ENCODE results near the gene MRPL51. TPM values are rescaled to one million over a fixed set of nuclear protein-coding genes. Genes with fewer than 3 reads are reported as not detected.

MRPL51 gene
- total and polyA plus RNA-seq, 2 experiments from 2014 or later = 93.9 to 463 TPM

DNA sequence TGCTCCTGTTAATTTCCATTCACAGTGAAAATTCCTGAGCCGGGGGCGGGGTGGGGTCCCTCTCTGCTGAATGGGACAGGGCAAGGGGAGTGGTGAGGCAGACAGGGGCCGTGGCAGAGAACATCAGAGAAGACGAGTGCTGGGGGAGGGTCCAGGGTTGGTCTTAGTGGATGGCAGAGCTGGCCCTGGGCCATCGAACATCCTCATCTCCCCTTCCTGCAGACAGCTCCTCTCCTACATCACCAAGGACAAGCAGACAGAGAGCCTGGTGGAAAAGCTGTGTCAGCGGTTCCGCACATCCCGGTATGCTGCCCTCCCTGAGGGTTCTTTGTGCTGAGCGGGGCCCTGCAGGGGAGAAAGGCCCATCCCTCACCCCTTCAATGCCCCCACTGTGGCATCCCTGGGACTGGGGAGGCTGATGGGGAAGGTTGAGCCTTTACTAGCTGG, 36.3 kb upstream of the MRPL51 start:
- TF ChIP-seq EZH2phosphoT487 (IDR thresholded peaks at IDR 0.05; ENCODE audit: unreplicated experiment) (no peak), EZH2 (IDR thresholded peaks at IDR 0.05; ENCODE audit: low read depth, unreplicated experiment) (no peak), NANOG (IDR thresholded peaks at IDR 0.05; ENCODE audit: borderline replicate concordance) (no peak), POLR2AphosphoS5 (IDR thresholded peaks at IDR 0.05; ENCODE audit: low read depth) (no peak), CREB1 (CRISPR knock-in tag; IDR thresholded peaks at IDR 0.05; ENCODE audit: low read depth) (no peak)
- TF ChIP-seq, protein P1, sequence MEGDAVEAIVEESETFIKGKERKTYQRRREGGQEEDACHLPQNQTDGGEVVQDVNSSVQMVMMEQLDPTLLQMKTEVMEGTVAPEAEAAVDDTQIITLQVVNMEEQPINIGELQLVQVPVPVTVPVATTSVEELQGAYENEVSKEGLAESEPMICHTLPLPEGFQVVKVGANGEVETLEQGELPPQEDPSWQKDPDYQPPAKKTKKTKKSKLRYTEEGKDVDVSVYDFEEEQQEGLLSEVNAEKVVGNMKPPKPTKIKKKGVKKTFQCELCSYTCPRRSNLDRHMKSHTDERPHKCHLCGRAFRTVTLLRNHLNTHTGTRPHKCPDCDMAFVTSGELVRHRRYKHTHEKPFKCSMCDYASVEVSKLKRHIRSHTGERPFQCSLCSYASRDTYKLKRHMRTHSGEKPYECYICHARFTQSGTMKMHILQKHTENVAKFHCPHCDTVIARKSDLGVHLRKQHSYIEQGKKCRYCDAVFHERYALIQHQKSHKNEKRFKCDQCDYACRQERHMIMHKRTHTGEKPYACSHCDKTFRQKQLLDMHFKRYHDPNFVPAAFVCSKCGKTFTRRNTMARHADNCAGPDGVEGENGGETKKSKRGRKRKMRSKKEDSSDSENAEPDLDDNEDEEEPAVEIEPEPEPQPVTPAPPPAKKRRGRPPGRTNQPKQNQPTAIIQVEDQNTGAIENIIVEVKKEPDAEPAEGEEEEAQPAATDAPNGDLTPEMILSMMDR (conservative IDR thresholded peaks at IDR 0.05; ENCODE audit: low read depth in 2 of 2) = no peak
- TF ChIP-seq, protein P2, sequence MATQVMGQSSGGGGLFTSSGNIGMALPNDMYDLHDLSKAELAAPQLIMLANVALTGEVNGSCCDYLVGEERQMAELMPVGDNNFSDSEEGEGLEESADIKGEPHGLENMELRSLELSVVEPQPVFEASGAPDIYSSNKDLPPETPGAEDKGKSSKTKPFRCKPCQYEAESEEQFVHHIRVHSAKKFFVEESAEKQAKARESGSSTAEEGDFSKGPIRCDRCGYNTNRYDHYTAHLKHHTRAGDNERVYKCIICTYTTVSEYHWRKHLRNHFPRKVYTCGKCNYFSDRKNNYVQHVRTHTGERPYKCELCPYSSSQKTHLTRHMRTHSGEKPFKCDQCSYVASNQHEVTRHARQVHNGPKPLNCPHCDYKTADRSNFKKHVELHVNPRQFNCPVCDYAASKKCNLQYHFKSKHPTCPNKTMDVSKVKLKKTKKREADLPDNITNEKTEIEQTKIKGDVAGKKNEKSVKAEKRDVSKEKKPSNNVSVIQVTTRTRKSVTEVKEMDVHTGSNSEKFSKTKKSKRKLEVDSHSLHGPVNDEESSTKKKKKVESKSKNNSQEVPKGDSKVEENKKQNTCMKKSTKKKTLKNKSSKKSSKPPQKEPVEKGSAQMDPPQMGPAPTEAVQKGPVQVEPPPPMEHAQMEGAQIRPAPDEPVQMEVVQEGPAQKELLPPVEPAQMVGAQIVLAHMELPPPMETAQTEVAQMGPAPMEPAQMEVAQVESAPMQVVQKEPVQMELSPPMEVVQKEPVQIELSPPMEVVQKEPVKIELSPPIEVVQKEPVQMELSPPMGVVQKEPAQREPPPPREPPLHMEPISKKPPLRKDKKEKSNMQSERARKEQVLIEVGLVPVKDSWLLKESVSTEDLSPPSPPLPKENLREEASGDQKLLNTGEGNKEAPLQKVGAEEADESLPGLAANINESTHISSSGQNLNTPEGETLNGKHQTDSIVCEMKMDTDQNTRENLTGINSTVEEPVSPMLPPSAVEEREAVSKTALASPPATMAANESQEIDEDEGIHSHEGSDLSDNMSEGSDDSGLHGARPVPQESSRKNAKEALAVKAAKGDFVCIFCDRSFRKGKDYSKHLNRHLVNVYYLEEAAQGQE (IDR thresholded peaks at IDR 0.05; ENCODE audit: unreplicated experiment) = no peak
- peaks cover 10% of the 10 kb centered on the region for H3K79me2 ChIP-seq (replicated peaks; ENCODE audit: insufficient read depth)
- H3K4me2 ChIP-seq = no peak overlapping the region
- H3K4me3 Mint-ChIP-seq = no peak overlapping the region
- no peaks in the 10 kb centered on the region for H3K9me2 ChIP-seq (ENCODE audit: insufficient read depth)
- no peaks in the 10 kb centered on the region for H3K9me3 Mint-ChIP-seq
- peaks cover 67% of the 10 kb centered on the region for H3K36me3 ChIP-seq (ENCODE audit: insufficient read depth)
- H2AFZ ChIP-seq = no peak overlapping the region
- no peaks in the 10 kb centered on the region for H3K27me3 ChIP-seq (ENCODE audit: insufficient read depth)
- peak overlapping the region; percentile 85 for H3K27ac Mint-ChIP-seq
- peaks cover 84% of the 10 kb centered on the region for H3K36me3 Mint-ChIP-seq (ENCODE audit: low read depth)
- H3K27ac ChIP-seq (ENCODE audit: low read depth) = peak overlapping the region; percentile 47; the same call in 1 of the 2 replicates
- H3K27me3 Mint-ChIP-seq (ENCODE audit: insufficient read depth, low read depth, poor library complexity) = peaks cover 19% of the 10 kb centered on the region
- H3K4me3 ChIP-seq = no peak overlapping the region
- peaks cover 26% of the 10 kb centered on the region for H3K4me1 Mint-ChIP-seq
- H3F3A ChIP-seq (replicated peaks; ENCODE audit: low read depth) = peaks cover 51% of the 10 kb centered on the region
- ATAC-seq (no peak), DNase-seq (ENCODE audit: low spot score) (no peak)
- H3K4me1 ChIP-seq (ENCODE audit: insufficient read depth) = peaks cover 25% of the 10 kb centered on the region
- no peaks in the 10 kb centered on the region; the same call in none of the 2 replicates for H4K20me1 ChIP-seq (replicated peaks; ENCODE audit: insufficient read depth)

DNA sequence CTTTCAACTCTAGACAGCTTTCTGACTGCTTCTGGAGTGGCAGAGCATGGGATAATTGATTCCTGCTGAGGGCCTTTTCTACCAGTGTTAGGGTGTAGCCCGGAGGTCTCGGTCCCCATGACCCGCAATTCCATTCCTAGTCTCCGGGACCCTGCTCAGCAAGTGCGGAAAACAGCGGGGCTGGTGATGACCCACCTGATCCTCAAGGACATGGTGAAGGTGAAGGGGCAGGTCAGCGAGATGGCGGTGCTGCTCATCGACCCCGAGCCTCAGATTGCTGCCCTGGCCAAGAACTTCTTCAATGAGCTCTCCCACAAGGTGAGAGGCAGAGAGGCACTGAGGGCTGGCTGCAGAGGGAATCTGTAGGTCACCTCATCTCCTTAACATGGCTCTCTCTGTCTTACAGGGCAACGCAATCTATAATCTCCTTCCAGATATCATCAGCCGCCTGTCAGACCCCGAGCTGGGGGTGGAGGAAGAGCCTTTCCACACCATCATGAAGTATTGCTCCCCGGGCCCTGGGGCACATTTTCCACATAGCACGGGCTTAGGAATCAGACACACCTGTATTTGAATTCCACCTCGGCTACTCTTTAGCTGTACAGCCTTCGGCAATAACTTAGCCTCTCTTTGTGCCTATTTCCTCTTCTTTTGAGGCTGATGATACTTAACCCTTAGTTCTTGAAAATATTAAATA, 35.6 kb upstream of the MRPL51 start:
- H3K36me3 Mint-ChIP-seq (ENCODE audit: low read depth) = peaks cover 89% of the 10 kb centered on the region
- peak overlapping the region; percentile 47; the same call in 1 of the 2 replicates for H3K27ac ChIP-seq (ENCODE audit: low read depth)
- no peaks in the 10 kb centered on the region for H3K9me3 Mint-ChIP-seq
- TF ChIP-seq JUNB (IDR thresholded peaks at IDR 0.05; ENCODE audit: unreplicated experiment) = no peak
- TF ChIP-seq, protein P3, sequence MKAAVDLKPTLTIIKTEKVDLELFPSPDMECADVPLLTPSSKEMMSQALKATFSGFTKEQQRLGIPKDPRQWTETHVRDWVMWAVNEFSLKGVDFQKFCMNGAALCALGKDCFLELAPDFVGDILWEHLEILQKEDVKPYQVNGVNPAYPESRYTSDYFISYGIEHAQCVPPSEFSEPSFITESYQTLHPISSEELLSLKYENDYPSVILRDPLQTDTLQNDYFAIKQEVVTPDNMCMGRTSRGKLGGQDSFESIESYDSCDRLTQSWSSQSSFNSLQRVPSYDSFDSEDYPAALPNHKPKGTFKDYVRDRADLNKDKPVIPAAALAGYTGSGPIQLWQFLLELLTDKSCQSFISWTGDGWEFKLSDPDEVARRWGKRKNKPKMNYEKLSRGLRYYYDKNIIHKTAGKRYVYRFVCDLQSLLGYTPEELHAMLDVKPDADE (IDR thresholded peaks at IDR 0.05) = no peak

More for the DNA sequence above, 35.6 kb upstream of the MRPL51 start:
- H3K4me1 ChIP-seq (ENCODE audit: insufficient read depth) = peaks cover 25% of the 10 kb centered on the region
- peaks cover 4% of the 10 kb centered on the region for H4K20me1 ChIP-seq (replicated peaks; ENCODE audit: insufficient read depth)
- no peak overlapping the region for H3K4me3 ChIP-seq
- DNase-seq (ENCODE audit: low spot score) (peak; percentile 47), ATAC-seq (no peak)
- no peak overlapping the region for H2AFZ ChIP-seq
- peaks cover 73% of the 10 kb centered on the region for H3K36me3 ChIP-seq (ENCODE audit: insufficient read depth)
- no peaks in the 10 kb centered on the region for H3K27me3 ChIP-seq (ENCODE audit: insufficient read depth)
- Mint-ChIP-seq H3K4me1 (peaks cover 26% of the 10 kb centered on the region), H3K4me3 (no peak overlapping the region), H3K27me3 (ENCODE audit: insufficient read depth, low read depth, poor library complexity) (peaks cover 16% of the 10 kb centered on the region), H3K27ac (peak overlapping the region; percentile 85)
- peaks cover 51% of the 10 kb centered on the region for H3F3A ChIP-seq (replicated peaks; ENCODE audit: low read depth)
- H3K4me2 ChIP-seq = no peak overlapping the region
- no peaks in the 10 kb centered on the region for H3K9me2 ChIP-seq (ENCODE audit: insufficient read depth)
- H3K79me2 ChIP-seq (replicated peaks; ENCODE audit: insufficient read depth) = peaks cover 6% of the 10 kb centered on the region; the same call in 1 of the 2 replicates
